Adrenal gland (tissue), 12 donors: ENCODE measurements around the gene GTF2E1. TPM values are rescaled to one million over a fixed set of nuclear protein-coding genes. Genes with fewer than 3 reads are reported as not detected.

Source experiments
- DNase-seq, 7 donors: peaks; one replicate each; pipeline ENCODE4 v3.0.0-alpha.2; 2019 to 2020
- H3K27ac ChIP-seq, 5 donors: fragments of 200-600 bp; sonication (generic) in 4 of 5; 1 replicate in 3 of 5; 2 replicates in 2 of 5; pipeline versions ENCODE4 v1.5.1 to v1.8.0; 2016 to 2020; ENCODE audit warnings: mild to moderate bottlenecking in 1 of 5
- H3K27me3 ChIP-seq: fragments of 200-600 bp; 2 replicates; pipeline ENCODE4 v1.8.0; 2021
- H3K36me3 ChIP-seq, 2 donors: fragments of 200-600 bp; replicated peaks in 1 of 2; 1 replicate in 1 of 2; 2 replicates in 1 of 2; pipeline versions ENCODE4 v1.5.1 to v1.8.0; 2018 to 2022
- H3K4me1 ChIP-seq, 2 donors: fragments of 200-600 bp; replicated peaks in 1 of 2; 1 replicate in 1 of 2; 2 replicates in 1 of 2; pipeline versions ENCODE4 v1.5.1 to v1.8.0; 2018 to 2021
- H3K4me3 ChIP-seq, 4 donors: fragments of 200-600 bp; sonication (generic) in 3 of 4; one replicate each; pipeline ENCODE4 v1.5.1; 2016 to 2018
- H3K9me3 ChIP-seq, 3 donors: fragments of 200-600 bp; sonication (generic) in 1 of 3; replicated peaks in 1 of 3; 1 replicate in 2 of 3; 2 replicates in 1 of 3; pipeline versions ENCODE4 v1.5.1 to v1.8.0; 2016 to 2021
- POLR2A ChIP-seq, 2 donors: fragments of 450-650 bp; IDR thresholded peaks; one replicate each; pipeline ENCODE4 v1.6.1; 2017; ENCODE audit warnings: antibody characterized with exemption in 2 of 2, mild to moderate bottlenecking in 2 of 2, moderate library complexity in 1 of 2
- whole genome bisulfite sequencing, 4 donors: extraction: QIAGEN DNeasy Blood & Tissue Kit in 2 of 4; methylation state at CpG; one replicate each; pipeline versions ENCODE4 v1.1.5 to v1.1.7; 2013 to 2017; 5-methylcytosine and 5-hydroxymethylcytosine counted together
- intact Hi-C, 2 donors: fragments of 100-400 bp; cut with DNase I; formaldehyde crosslinking; loops; one replicate each; pipeline versions ENCODE4 v1.14.1 to v1.15.0; 2022 to 2023
- polyA plus RNA-seq, 3 donors: library from polyadenylated mRNA; stranded (reverse); fragments of 200-250 nt in 2 of 3; fragments of 350-450 nt in 1 of 3; fragmentation: Illumina TruSeq in 1 of 3; extraction: RNeasy Lipid Tissue Mini Kit (QIAGEN cat#74804) in 1 of 3; gene quantifications; one replicate each; pipeline ENCODE4 v1.2.3, GENCODE V29; 2013 to 2014
- total RNA-seq, 9 donors: library from RNA; depleted of rRNA in 4 of 9; stranded (reverse); fragments of >200 nt in 4 of 9; fragments of 120-200 nt in 1 of 9; fragmentation: NEBNext Ultra II Directional in 1 of 9; extraction: Animal tissue kit (Norgen Biotek cat#: 25700) in 1 of 9; gene quantifications; one replicate each; pipeline versions ENCODE4 v1.1.0 to v1.2.4, GENCODE V29; 2013 to 2023
- TF ChIP-seq, protein P1 (sequence below), 6 experiments: fragments of 450-650 bp in 4 of 6; fragments of 200-600 bp in 2 of 6; sonication (generic) in 1 of 6; IDR thresholded peaks; 1 replicate in 5 of 6; 2 replicates in 1 of 6; pipeline versions ENCODE4 v1.5.1 to v1.8.0; 2016 to 2021; ENCODE audit warnings: antibody characterized with exemption in 6 of 6, mild to moderate bottlenecking in 2 of 6, moderate library complexity in 1 of 6
- donor health status: healthy with polysubstance abuse.
- donor health status: Bipolar disorder and iron deficiency.
- donor health status: DM: yes; HTN: yes; CAD: no.
- donor health status: DM: no; HTN: no; CAD: no.
- donor health status: DM: no; HTN: no; CAD: no.
- donor health status: DM: yes; HTN: yes; CAD: no.

GTF2E1 gene
- total and polyA plus RNA-seq, 12 donors: 10.2 to 37.3 (median 25.3) TPM

DNA sequence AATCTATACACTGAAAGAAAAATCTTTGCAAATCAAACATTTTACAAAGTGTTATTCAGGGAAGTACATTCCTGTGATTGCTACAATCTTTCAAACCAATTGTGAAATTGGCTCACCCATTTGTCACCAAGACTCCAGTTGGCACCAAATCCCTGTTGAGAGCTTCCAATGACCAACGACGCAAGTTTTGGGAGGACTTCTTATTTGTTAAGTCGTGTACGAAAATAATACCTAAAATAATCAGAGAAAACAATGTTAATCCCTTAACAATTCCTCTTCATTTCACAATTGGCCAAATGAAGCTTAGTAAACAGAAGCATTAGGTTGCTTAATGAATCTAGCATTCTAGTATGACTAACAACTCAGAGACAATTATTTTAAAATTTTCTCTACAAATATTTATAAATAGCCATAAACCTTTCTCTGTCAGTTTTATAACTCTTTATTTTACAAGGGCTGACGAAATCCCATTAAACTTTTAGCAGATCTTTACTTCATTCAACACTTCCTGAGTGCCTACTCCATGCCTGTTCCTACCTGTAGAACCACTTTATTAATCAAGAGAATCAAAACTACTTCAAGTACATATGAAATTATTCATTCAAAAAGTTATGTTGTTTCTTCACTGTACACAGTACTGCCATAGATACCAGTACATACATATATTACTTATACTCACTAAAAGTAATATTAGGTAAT is 36.5 kb upstream of the GTF2E1 start:
- H3K36me3 ChIP-seq: no peaks in the 10 kb centered on the region
- H3K4me3 ChIP-seq: no peak overlapping the region
- TF ChIP-seq, protein P1, sequence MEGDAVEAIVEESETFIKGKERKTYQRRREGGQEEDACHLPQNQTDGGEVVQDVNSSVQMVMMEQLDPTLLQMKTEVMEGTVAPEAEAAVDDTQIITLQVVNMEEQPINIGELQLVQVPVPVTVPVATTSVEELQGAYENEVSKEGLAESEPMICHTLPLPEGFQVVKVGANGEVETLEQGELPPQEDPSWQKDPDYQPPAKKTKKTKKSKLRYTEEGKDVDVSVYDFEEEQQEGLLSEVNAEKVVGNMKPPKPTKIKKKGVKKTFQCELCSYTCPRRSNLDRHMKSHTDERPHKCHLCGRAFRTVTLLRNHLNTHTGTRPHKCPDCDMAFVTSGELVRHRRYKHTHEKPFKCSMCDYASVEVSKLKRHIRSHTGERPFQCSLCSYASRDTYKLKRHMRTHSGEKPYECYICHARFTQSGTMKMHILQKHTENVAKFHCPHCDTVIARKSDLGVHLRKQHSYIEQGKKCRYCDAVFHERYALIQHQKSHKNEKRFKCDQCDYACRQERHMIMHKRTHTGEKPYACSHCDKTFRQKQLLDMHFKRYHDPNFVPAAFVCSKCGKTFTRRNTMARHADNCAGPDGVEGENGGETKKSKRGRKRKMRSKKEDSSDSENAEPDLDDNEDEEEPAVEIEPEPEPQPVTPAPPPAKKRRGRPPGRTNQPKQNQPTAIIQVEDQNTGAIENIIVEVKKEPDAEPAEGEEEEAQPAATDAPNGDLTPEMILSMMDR (IDR thresholded peaks at IDR 0.05): no peak
- TF ChIP-seq POLR2A (IDR thresholded peaks at IDR 0.05): no peak
- intact Hi-C loops: no loop called here
- H3K27me3 ChIP-seq: no peaks in the 10 kb centered on the region
- 77 to 86% (median 83%) methylated on average over 5 of the region's 5 CpGs for WGBS, 4 donors
- H3K9me3 ChIP-seq: no peaks in the 10 kb centered on the region
- H3K4me1 ChIP-seq: no peaks in the 10 kb centered on the region
- DNase-seq: peak in 1 of 7 donors; percentile 56
- H3K27ac ChIP-seq: no peak overlapping the region

DNA sequence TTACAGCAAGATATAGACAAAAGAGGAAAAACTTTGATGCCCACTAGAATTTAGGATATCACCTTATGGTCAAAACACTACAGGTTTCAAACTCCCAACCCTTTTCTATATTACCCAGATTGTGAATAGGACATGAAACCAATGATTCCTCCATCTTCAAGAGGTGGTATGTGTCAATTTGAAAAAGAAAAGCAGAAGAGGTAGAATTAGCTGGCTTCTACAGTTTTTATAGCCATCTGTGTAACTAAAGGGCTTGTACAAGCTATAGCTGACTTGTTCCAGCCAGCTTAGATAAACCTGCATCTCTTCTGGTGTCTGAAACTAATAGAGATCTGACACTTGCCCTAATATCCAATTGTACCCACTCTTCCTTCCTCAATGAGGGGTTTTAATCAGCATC is 35.6 kb upstream of the GTF2E1 start:
- no peak for DNase-seq
- Histone ChIP-seq H3K9me3 (no peaks in the 10 kb centered on the region), H3K27ac (no peak overlapping the region), H3K4me3 (no peak overlapping the region), H3K27me3 (no peaks in the 10 kb centered on the region), H3K4me1 (no peaks in the 10 kb centered on the region), H3K36me3 (no peaks in the 10 kb centered on the region)
- TF ChIP-seq POLR2A (IDR thresholded peaks at IDR 0.05): no peak
- TF ChIP-seq, protein P1 (IDR thresholded peaks at IDR 0.05): no peak
- intact Hi-C loops: no loop called here

DNA sequence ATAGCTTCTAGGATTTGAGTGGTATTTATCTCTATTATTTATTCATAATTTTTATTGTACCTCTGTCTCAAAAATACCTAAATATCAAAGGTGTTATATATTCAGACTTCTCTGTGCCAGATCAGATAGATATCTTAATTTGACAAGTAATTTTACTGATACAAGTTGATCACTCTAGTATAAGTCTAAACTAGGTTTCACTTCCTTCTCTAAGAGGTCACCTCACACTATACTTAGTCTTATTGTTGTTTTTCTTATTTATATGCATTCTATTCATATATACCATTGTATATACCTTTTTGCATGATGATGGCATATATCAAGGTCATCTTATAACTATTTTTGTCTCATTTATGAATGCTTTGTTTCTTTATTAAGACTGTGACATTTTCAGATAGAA is 34.1 kb upstream of the GTF2E1 start:
- Histone ChIP-seq H3K4me1 (peaks cover 0 to 12% of the 10 kb centered on the region in 2 donors), H3K9me3 (no peaks in the 10 kb centered on the region), H3K27ac (no peak overlapping the region), H3K4me3 (no peak overlapping the region), H3K27me3 (no peaks in the 10 kb centered on the region), H3K36me3 (no peaks in the 10 kb centered on the region)
- DNase-seq: no peak
- TF ChIP-seq, protein P1 (IDR thresholded peaks at IDR 0.05): no peak
- no peak for TF ChIP-seq POLR2A (IDR thresholded peaks at IDR 0.05)
- intact Hi-C loops: no loop called here

DNA sequence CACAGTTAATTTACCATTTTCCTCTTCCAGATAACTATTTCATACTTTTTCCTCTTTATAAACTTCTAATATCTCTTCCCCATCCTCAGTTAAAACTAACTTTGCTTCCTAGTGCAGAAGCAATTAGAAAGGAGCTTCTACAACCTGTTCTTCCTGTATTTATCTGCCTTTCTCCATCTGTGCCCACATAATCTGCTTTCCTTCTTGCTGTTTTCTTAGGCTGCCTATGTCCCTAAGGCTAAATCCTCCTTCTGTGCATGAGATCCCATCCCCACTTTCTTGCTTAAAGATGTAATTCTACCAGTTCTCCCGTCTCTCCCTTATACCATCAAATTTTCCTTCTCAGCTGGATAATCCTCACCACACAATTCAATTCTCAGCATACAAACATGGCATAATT is 32.2 kb upstream of the GTF2E1 start:
- no peak for TF ChIP-seq POLR2A (IDR thresholded peaks at IDR 0.05)
- TF ChIP-seq, protein P1 (IDR thresholded peaks at IDR 0.05): no peak
- H3K9me3 ChIP-seq: no peaks in the 10 kb centered on the region
- intact Hi-C loops: no loop called here
- H3K4me3 ChIP-seq: no peak overlapping the region
- WGBS, 4 donors: 84 to 98% (median 94%) methylated on average over 1 of the region's 1 CpG
- no peak overlapping the region for H3K27ac ChIP-seq
- H3K4me1 ChIP-seq: peaks cover 0 to 12% of the 10 kb centered on the region in 2 donors
- no peak for DNase-seq
- H3K27me3 ChIP-seq: no peaks in the 10 kb centered on the region
- H3K36me3 ChIP-seq: no peaks in the 10 kb centered on the region
